NCI-H2029 (cell line): ENCODE measurements around the gene E2F4.

ENCODE experiments used
- DNase-seq: peaks from one replicate; lab custom pipeline; 2025; lab: John Stamatoyannopoulos, UW

The E2F4 gene

GRCh38 chr16:67190448-67191399 is 1.2 kb upstream of the E2F4 start:
- no peak for DNase-seq

- DNase-seq = no peak
These were observed 452 bp upstream of the E2F4 start for GRCh38 chr16:67191411-67191994.

GRCh38 chr16:67192781-67193361 is 916 bp downstream of the E2F4 start:
- DNase-seq = no peak

- DNase-seq = no peak
These were observed 1.6 kb downstream of the E2F4 start for GRCh38 chr16:67193536-67193935.

GRCh38 chr16:67194260-67194659 is 2.3 kb downstream of the E2F4 start:
- DNase-seq = no peak

- DNase-seq = no peak
These were observed 3.7 kb downstream of the E2F4 start for GRCh38 chr16:67195676-67196075.

- no peak for DNase-seq
These were observed 4.9 kb downstream of the E2F4 start for GRCh38 chr16:67196881-67197280.

- DNase-seq = no peak
These were observed 5.7 kb downstream of the E2F4 start for GRCh38 chr16:67197704-67198103.

GRCh38 chr16:67198238-67198734 is 6.3 kb downstream of the E2F4 start:
- DNase-seq = peak; percentile 36

- peak; percentile 43 for DNase-seq
These were observed 7.3 kb downstream of the E2F4 start, which contains the start of gene ELMO3 for GRCh38 chr16:67199011-67199807. TSS of gene ELMO3 (plus strand) at chr16:67199131. CDS start at chr16:67199327, 196 bp downstream.

GRCh38 chr16:67199808-67200198 is 7.8 kb downstream of the E2F4 start:
- DNase-seq = no peak

GRCh38 chr16:67200491-67200890 is 8.5 kb downstream of the E2F4 start:
- DNase-seq = no peak

GRCh38 chr16:67201411-67202345 is 9.7 kb downstream of the E2F4 start:
- DNase-seq = no peak

- DNase-seq = no peak
These were observed 10.5 kb downstream of the E2F4 start for GRCh38 chr16:67202426-67202825.

- DNase-seq = no peak
These were observed 11.1 kb downstream of the E2F4 start for GRCh38 chr16:67202956-67203493.

GRCh38 chr16:67204076-67204475 is 12.1 kb downstream of the E2F4 start:
- no peak for DNase-seq

- DNase-seq = no peak
These were observed 14.3 kb downstream of the E2F4 start for GRCh38 chr16:67206129-67206837.

- no peak for DNase-seq
These were observed 14.9 kb downstream of the E2F4 start for GRCh38 chr16:67206838-67207248.

- DNase-seq = no peak
These were observed 15.5 kb downstream of the E2F4 start for GRCh38 chr16:67207249-67208091.
